GM19043 (cell line): ENCODE measurements around the gene TMSB10.
"Not testable (repeated sequence)": the region's sequence is repeated elsewhere in the genome, so short reads cannot be mapped to it uniquely, and the experiment has no call there.

Source experiments
- ATAC-seq: cut with Tn5 transposase; IDR thresholded peaks from one replicate; pipeline ENCODE4 v1.9.1; 2021; ENCODE audit warnings: low read depth; ENCODE audit not compliant: unreplicated experiment

The TMSB10 gene

DNA sequence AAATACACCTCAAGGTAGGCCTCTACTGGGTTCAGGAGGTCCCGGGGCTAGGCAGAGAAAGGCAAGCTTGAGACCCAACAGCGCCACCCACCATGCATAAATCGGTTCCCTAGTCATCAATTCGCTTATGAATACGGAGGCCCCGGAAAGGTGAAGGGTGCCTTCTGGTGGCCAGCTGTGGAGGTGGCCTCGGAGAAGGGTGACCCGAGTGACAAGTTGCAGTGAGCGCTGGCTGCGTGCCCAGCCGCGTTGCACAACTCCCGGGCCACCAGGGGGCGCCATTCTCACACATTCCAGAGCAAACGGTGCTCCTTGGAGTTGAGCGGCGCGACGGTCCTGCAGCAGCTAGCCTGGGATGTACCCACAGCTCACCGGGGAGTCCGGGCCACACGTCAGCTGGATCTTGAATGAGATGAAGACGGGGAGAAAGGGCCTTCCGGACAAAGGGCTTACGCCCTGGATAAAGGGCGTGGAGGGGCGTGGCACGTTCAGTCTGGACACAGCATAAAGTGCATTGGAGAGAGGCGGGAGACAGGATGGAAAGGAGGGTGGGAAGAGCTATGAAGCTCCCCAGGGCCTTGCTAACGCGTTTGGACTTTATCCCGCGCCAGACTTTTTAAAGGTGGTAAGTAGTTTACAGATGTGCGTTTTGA is 20.4 kb downstream of the TMSB10 start:
- ATAC-seq, result peak; percentile 76

DNA sequence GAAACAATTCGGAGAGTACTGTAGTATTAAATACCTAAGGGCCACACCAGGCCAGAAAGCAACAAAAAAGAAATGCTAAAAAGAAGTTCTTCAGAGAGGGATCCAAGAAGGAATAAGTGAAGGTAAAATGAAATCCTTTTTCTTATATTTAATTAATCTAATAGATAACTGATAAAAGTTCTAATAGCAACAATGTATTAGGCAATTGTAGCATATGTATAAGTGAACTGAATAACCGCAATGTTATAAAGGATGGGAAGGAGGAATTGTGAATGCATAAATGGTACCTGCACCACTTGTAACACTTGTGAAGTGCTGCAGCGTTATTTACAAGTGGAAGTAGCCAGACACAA is 21.8 kb downstream of the TMSB10 start:
- ATAC-seq, result no peak

DNA sequence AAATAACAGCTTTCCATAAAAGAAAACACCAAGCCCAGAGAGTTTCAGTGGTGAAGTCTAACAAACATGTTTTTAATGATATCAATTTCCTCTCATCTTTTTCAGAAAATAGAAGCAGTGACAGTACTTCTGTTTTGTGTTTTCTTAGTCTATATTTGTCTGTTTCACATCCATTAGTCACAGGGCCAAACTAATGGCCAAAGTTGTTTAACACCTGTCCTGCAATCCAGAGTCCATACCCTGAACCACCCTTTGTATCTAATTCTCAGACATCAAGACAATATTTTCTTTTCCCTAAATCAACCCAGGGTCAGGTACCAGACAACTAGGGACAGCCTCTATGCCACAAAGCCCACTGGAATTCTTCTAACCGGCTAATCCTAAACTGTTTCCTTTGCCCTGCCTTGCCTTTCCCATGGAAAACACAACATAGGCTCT is 25.9 kb downstream of the TMSB10 start:
- peak; percentile 64 for ATAC-seq

DNA sequence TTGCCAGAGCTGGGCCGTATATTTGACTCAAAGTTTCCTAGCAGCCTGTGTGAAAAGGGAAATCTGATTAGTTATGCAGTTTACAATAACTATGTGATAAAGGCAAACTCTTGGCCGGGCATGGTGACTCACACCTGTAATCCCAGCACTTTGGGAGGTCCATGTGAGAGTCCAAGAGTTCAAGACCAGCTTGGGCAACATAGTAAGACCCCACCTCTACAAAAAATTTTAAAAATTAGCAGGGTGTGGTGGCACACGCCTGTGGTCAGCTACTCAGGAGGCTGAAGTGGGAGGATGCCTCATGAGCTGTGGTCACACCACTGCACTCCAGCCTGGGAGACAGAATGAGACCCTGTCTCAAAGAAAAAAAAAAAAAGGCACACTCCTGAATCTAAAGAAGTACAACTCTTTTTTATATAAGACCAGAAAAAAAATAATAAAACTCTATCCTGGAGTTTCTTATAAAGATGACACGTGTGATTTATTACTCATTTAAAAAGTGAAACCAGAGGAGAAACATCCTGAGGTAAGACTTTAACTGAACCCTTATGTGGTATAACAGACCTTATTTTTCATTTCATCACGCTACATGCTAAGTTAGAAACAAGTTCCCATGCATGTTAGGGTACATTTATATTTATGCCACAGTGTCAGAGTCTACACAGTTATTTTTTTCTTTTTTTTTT is 32.9 kb downstream of the TMSB10 start:
- peak; percentile 31 for ATAC-seq

DNA sequence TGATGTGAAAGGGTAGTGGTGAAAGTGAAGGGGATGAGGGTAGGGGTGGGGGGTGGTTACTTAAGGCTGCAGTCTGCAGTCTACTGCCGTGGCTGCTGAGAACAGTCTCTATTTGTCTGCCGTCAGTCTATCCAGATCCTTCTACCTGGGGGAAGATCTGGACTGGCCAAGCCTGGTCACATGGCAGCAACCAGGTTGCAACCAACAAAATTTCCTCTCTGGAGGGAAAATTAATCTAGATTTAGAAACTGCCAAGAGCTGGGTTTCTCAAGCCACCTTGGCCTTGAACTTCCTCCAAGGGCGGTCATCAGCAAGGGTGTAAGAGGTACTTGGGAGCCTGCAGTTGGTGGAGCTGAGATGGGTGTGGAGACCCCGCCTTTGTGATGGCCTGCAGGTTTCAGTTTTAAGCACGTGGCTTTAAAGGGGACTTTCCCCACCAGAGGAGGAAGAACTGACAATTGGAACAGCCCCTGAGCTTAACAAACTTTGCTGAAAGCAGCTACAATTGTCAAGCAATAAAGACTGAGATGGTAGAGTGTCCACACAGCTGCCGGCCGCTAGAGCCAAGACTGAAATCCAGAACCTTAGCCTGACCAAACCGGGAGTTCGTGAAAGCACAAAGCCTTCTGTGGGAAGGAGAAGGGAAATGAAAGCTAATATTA is 34.1 kb downstream of the TMSB10 start:
- ATAC-seq, result peak; percentile 73

DNA sequence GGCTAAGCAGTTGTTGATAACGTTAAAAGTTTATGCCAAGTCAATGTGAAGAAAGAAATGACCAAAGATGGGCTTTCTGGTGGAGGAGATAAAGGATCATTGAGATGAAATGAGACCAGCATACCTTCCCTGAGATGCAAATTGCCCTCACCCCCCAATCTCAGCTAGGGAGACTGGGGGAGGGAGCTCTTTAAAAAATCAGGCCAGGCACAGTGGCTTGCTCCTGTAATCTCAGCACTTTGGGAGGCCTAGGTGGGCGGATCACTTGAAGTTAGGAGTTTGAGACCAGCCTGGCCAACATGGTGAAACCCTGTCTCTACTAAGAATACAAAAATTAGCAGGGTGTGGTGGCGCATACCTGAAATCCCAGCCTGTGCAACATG is 34.6 kb downstream of the TMSB10 start:
- ATAC-seq, result peak; percentile 6

DNA sequence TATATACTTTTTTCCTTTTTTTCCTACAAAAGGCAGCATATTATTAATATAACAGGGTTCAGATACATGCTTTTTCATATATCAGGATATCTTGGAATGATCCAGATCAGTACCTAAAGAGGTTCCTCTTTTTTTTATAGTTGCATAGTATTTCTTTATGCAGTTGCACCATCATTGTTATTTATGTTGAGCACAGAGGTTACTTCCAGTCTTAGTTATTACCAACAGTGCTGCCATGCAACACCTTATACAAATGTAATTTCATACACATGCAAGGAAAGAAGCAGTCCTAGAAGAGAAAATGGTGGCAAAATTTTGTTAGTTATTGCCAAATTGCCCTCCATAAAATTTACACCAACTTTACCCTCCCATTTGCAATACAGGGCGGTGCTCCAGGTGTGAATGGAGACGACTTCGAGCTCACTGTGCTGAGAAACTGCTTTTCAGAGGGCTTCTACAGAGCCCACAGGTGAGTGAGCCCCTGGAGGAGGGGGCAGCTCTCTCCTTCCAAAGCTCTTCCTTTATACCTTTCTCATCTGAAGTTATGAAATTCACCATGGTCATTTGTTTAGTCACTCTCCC is 35.5 kb downstream of the TMSB10 start:
- ATAC-seq, result no peak

DNA sequence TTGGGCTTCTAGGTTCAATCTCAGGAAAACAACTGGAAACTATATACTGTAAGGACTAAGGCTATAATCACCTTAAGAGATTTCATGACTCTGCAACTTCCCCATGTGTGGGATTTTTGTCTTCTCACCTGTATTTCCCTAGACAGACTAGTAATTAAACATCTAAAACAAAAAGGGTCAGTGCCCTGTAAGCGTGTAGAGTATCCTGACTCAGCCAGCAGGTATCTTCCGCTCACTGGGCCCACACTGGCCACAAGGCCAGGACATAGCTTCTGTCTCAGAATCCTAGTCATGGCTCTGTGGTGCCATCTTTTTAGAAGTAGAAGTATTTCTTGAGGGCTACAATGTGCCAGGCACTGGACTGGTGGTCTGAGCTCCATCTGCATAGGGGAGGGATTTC is 36.7 kb downstream of the TMSB10 start:
- no peak for ATAC-seq

DNA sequence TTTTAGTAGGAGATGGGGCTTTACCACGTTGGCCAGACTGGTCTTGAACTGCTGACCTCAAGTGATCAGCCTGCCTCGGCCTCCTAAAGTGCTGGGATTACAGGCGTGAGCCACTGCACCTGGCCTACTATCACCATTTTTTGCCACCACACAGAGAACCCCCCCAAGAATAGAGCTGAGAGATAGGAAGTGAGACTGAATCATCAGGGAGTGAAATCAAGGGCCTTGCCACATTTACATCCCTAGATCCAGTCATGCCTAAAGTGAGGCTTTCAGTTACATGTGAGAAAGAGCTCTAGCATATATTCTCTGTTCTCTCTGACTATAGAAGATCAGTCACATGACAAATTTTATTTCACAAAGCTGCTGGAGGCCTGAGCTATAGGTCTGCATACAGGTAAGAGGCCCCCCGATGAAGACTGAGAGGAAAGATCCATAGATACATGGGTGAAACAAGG is 37.5 kb downstream of the TMSB10 start:
- peak; percentile 35 for ATAC-seq

DNA sequence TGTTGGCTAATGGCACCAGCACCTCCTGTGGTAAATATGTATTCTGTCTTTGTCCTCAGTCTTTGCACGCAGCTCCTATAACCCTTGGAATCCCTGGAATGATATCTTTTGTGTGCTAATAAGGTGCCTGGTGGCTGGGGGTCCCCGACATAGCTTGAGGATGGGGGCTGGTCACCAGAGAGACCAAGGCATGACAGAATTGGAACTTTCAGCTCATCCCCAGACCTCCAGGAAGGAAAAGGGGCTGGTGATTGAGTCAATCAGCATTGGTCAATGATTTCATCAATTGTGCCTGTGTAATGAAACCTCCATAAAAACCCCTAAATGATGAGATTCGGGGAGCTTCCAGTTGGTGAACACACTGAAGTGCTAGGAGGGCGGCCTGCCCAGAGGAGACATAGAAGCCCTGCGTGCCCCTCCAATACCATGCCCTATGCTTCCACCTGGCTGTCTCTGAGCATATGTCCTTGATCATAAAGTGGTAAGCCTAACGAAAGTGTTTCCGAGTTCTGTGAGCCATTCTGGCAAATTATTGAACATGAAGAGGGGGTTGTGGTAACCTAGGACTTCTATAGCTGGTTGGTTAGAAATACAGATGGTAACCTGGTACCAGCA is 38.9 kb downstream of the TMSB10 start:
- ATAC-seq, result no peak

DNA sequence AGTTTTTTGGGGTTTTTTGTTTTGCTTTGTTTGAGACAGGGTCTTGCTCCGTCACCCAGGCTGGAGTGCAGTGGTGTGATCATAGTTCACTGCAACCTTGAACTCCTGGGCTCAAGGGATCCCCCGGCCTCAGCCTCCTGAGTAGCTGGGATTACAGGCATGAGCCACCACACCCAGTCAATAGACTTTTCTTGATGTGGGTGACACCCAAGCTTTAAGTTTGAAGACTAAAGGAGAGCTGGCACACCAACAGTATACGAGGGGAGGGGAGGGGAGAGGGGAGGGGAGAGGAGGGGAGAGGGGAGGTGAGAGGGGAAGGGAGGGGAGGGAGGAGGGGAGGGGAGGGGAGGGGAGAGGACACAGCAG is 40.4 kb downstream of the TMSB10 start:
- ATAC-seq, result not testable (repeated sequence)

DNA sequence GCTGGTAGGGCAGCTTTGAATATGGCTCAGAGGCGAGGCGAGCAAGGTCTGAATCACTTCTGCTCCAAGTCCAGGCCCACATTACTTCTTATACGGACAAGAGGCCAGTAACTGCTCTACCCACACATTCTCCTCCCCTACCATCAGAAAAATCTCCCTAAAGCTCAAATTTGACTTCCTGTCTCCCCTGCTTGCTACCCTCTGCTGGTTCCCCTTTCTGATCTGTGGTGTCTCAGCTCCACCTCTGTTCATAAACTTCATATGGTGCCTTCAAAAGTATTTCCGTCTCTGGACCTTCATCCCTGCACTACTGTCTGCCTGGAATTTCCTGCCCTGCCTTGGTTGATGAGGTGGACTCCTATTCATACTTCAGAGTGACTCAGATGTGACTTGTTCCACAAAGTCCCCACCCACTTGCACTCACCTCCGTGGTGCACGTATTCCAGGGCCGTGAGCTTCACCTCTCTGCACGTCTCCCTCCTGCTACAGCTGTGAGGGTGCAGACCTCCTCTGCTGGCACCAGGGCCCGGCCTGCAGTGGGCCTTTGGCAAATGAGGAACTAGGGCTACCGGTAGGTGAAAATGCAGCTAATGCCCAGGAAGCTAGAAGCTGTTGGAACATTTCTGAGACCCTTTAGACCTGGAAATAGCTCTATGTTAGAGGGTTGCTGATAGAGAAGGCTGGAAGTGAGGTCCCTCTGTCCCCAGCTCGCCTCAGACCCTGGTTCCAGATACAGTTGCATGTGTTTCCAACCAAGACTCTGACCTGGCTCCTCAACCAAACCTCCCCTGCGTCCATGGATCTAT is 41.0 kb downstream of the TMSB10 start:
- ATAC-seq, result peak; percentile 61

DNA sequence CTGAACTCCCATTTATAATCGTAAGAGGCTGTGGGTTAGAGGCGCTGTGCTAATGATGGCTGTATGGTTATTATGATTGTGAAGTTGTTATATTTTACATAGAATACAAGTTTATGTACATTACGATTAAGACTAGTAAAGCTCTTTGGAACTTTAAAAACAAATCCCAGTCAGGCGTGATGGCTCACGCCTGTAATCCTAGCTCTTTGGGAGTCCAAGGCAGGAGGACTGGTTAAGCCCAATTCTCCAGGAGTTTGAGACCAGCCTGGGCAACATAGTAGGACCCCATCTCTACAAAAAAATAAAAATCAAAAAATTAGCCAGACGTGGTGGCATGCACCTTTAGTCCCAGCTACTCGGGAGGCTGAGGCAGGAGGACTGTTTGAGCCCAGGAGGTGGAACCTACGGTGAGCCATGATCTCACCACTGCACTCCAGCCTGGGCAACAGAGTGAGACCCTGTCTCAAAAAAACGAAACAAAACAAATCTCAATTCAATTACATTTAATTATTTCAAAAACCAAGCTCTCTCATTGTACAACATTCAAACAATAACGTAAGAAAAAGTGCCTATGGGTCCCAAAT is 41.6 kb downstream of the TMSB10 start:
- no peak for ATAC-seq

DNA sequence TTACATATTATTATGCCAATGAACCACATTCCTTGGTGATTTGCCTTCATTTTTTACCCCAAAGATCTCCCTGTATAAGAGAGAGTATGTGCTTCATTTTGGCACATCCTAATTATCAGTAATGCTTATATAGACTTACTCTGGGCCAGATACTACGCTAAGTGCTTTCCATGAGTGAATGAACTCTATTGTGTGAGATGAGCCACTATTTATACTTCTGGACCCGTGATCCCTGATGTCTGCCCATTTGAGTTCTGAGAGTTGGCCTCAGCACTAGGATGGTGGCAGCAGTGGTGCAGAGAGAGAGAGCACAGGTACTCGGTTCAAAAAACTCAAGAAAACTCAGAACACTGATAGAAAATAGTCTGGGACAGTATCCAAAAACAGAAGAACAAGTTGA is 48.1 kb downstream of the TMSB10 start:
- ATAC-seq, result no peak

DNA sequence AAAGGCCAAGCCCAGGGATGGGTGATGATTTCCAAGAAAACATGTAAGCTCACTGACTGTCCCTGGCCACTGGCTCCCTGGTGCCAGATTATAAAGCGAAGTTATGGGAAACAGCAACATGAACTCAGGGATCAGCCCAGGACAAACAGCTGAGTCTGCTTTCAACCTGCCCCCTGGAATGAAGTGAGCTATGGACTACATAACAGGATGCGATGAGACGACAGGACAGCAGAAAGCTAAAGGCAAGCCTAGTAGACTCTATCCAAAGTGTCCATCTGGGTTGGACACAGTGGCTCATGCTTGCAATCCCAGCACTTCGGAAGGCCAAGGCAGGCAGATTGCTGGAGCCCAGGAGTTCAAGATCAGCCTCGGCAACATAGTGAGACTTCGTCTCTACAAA is 48.9 kb downstream of the TMSB10 start:
- no peak for ATAC-seq
